NB4 (cell line): Measurements from ENCODE around the gene TNFRSF8.

Experiments used
- CTCF ChIP-seq: IDR thresholded peaks from one replicate; pipeline ENCODE4 v1.5.1; 2012; ENCODE audit warnings: low read depth, low read length
- POLR2A ChIP-seq: IDR thresholded peaks from 2 replicates; pipeline ENCODE4 v1.6.1; 2011; ENCODE audit warnings: mild to moderate bottlenecking; ENCODE audit not compliant: insufficient read length; ENCODE audit errors: extremely low read depth

- TF ChIP-seq CTCF (no peak), POLR2A (no peak)
These were observed 27.8 kb upstream of the TNFRSF8 start for GRCh38 chr1:12035312-12035711.
